ENCODE measurements around the gene ADCY5.

The ADCY5 gene

GRCh38 chr3:123409443-123410148 lies 39.3 kb downstream of the ADCY5 start:
- ChIA-PET CTCF (interaction anchor here (1.1 kb wide), 2 partner anchors 80 to 150 kb away, joined by 3 to 4 read pairs; no protein-coding TSS in a partner anchor), POLR2A (no interaction called here)

GRCh38 chr3:123406598-123406997 lies 42.3 kb downstream of the ADCY5 start:
- ChIA-PET CTCF (no interaction called here), POLR2A (no interaction called here)
- no peak for DNase-seq (ENCODE audit: low read depth, low spot score)
- no peak overlapping the region for H3K4me3 ChIP-seq (ENCODE audit: low read depth, low read length)
- no peak for TF ChIP-seq CTCF (IDR thresholded peaks at IDR 0.05; ENCODE audit: insufficient read depth, low read length, missing control alignments)

More at GRCh38 chr3:123409443-123410148, 39.3 kb downstream of the ADCY5 start:
- no peak for DNase-seq (ENCODE audit: low read depth, low spot score)
- no peak for TF ChIP-seq CTCF (IDR thresholded peaks at IDR 0.05; ENCODE audit: insufficient read depth, low read length, missing control alignments)
- no peak overlapping the region for H3K4me3 ChIP-seq (ENCODE audit: low read depth, low read length)

- ChIA-PET CTCF (no interaction called here), POLR2A (no interaction called here)
- no peak for TF ChIP-seq CTCF (IDR thresholded peaks at IDR 0.05; ENCODE audit: insufficient read depth, low read length, missing control alignments)
These were observed 42.9 kb downstream of the ADCY5 start for GRCh38 chr3:123405936-123406510.

GRCh38 chr3:123405021-123405420 lies 43.9 kb downstream of the ADCY5 start:
- H3K4me3 ChIP-seq (ENCODE audit: low read depth, low read length): no peak overlapping the region
- no peak for DNase-seq (ENCODE audit: low read depth, low spot score)
- ChIA-PET POLR2A (no interaction called here), CTCF (no interaction called here)
- no peak for TF ChIP-seq CTCF (IDR thresholded peaks at IDR 0.05; ENCODE audit: insufficient read depth, low read length, missing control alignments)

More at GRCh38 chr3:123405936-123406510, 42.9 kb downstream of the ADCY5 start:
- no peak overlapping the region for H3K4me3 ChIP-seq (ENCODE audit: low read depth, low read length)
- no peak for DNase-seq (ENCODE audit: low read depth, low spot score)

GRCh38 chr3:123404391-123404790 lies 44.5 kb downstream of the ADCY5 start:
- no peak overlapping the region for H3K4me3 ChIP-seq (ENCODE audit: low read depth, low read length)
- POLR2A ChIA-PET: no interaction called here
- CTCF ChIA-PET: no interaction called here
- no peak for DNase-seq (ENCODE audit: low read depth, low spot score)
- no peak for TF ChIP-seq CTCF (IDR thresholded peaks at IDR 0.05; ENCODE audit: insufficient read depth, low read length, missing control alignments)

- CTCF ChIA-PET: no interaction called here
- POLR2A ChIA-PET: no interaction called here
- H3K4me3 ChIP-seq (ENCODE audit: low read depth, low read length): no peak overlapping the region
- no peak for TF ChIP-seq CTCF (IDR thresholded peaks at IDR 0.05; ENCODE audit: insufficient read depth, low read length, missing control alignments)
- DNase-seq (ENCODE audit: low read depth, low spot score): no peak
These were observed 46.9 kb downstream of the ADCY5 start for GRCh38 chr3:123401836-123402530.

Measured in AG04449 (cell line).